ENCODE data around the gene SLC29A2. TPM values are rescaled to one million over a fixed set of nuclear protein-coding genes. Genes with fewer than 3 reads are reported as not detected.

The SLC29A2 gene
- total RNA-seq, 4 donors from 2014 or later = 1.8 to 2.7 (median 2.4) TPM

DNA sequence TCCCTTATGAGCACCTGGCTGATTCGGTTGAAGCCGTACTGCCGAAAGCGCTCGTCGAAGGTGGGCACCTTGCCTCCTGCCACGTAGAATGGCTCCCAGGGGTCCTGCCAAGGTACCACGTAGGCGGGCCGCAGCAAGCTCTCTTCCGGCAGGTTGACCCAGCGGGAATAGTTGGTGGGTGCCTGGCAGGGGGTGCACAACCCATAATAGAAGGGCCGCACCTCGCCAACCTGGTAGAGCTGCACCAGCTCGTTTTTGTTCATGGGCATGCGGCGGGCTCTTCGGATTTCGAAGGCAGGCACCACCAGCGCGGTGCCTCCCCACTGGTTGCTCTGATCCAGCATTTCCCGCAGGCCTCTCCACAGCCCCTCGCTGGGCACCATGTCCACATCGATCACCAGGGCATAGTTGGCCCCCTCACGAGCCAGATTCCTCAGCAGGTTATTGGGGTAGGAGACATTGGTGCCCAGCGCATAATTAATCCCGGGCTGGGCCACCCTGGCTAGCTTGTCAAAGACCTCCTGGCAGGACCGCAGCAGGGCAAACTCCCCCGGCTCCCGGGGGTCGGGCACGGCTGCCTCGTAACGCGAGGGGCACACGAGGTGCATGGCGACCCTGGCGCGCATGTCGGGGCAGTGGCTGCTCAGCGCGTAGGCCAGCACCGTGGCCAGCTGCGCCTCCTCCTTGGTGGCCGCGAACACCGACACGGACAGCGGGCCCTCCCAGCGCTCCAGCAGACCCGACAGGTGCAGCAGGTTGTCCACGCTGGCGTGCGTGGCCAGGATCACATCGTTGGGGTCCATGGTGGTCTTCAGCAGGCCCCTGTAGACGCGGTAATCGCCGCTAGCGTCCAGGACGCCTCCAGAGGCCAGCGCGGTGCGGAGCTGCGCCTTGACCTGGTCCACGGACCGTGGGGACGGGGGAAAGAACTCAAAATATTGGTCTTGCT lies 24.8 kb downstream of the SLC29A2 start:
- H3K4me3 ChIP-seq (ENCODE audit: low read depth, poor library complexity, severe bottlenecking) = peak overlapping the region; percentile 69
- intact Hi-C loops (cut with DNase I; ENCODE audit: low total_unique reads) = no loop called here
- 29 to 35% methylated on average over 42 to 47 of the region's 68 CpGs for WGBS, 2 donors
- no peak for TF ChIP-seq POLR2A (IDR thresholded peaks at IDR 0.05)
- no peak for TF ChIP-seq CTCF (IDR thresholded peaks at IDR 0.05)
- peak in 1 of 2 donors; percentile 86 for DNase-seq (ENCODE audit: low spot score in 2 of 2)

- 4 to 6% methylated on average over 7 of the region's 7 CpGs for WGBS, 2 donors
- DNase-seq (ENCODE audit: low spot score in 2 of 2) = no peak
- TF ChIP-seq CTCF (IDR thresholded peaks at IDR 0.05) = no peak
- TF ChIP-seq POLR2A (IDR thresholded peaks at IDR 0.05) = no peak
- H3K4me3 ChIP-seq (ENCODE audit: low read depth, poor library complexity, severe bottlenecking) = no peak overlapping the region
- intact Hi-C loops (cut with DNase I; ENCODE audit: low total_unique reads) = no loop called here
These were observed 26.3 kb downstream of the SLC29A2 start for GRCh38 chr11:66345316-66345649.

GRCh38 chr11:66344550-66345315 lies 26.8 kb downstream of the SLC29A2 start, which contains the start of gene BRMS1:
TSS of gene BRMS1 (minus strand) at chr11:66345104. CDS start at chr11:66342234, 2,870 bp downstream.
- intact Hi-C loops (cut with DNase I; ENCODE audit: low total_unique reads) = no loop called here
- peak within 1 kb of the TSS; percentile 88 for H3K4me3 ChIP-seq (ENCODE audit: low read depth, poor library complexity, severe bottlenecking)
- WGBS, 2 donors = 2% methylated on average over 24 to 26 of the region's 59 CpGs
- DNase-seq (ENCODE audit: low spot score in 2 of 2) = peak; percentile 97 to 99
- TF ChIP-seq CTCF (IDR thresholded peaks at IDR 0.05) (no peak), POLR2A (IDR thresholded peaks at IDR 0.05) (no peak)

DNA sequence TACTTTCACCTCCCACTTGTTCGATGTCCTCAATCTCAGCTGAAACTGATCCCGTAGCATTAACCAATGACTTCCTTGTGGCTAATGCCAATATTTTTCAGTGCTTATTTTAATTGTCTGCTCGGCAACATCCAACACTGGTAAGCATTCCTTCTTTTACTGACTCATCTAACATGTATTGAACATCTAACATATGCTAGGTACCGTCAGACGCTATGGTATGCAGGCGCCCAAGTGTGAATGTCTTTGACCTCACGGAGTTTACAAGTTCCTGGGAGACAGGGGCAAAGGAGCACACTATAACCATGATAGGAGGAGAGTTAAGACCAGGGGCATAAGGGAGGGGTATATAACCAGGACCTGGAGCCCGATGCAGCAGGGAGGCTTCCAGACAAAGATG lies 28.4 kb downstream of the SLC29A2 start:
- intact Hi-C loops (cut with DNase I; ENCODE audit: low total_unique reads) = no loop called here
- no peak overlapping the region for H3K4me3 ChIP-seq (ENCODE audit: low read depth, poor library complexity, severe bottlenecking)
- 76 to 87% methylated on average over 8 of the region's 8 CpGs for WGBS, 2 donors
- no peak for DNase-seq (ENCODE audit: low spot score in 2 of 2)
- TF ChIP-seq POLR2A (IDR thresholded peaks at IDR 0.05) (no peak), CTCF (IDR thresholded peaks at IDR 0.05) (no peak)

GRCh38 chr11:66341502-66342126 lies 29.9 kb downstream of the SLC29A2 start:
- no peak overlapping the region for H3K4me3 ChIP-seq (ENCODE audit: low read depth, poor library complexity, severe bottlenecking)
- TF ChIP-seq POLR2A (IDR thresholded peaks at IDR 0.05) = no peak
- peak in 1 of 3 donors; percentile 34 for TF ChIP-seq CTCF (IDR thresholded peaks at IDR 0.05)
- intact Hi-C loops (cut with DNase I; ENCODE audit: low total_unique reads) = no loop called here
- WGBS, 2 donors = 90 to 92% methylated on average over 21 of the region's 21 CpGs
- no peak for DNase-seq (ENCODE audit: low spot score in 2 of 2)
